Measurements from ENCODE around the gene ABHD17A.

The ABHD17A gene

GRCh38 chr19:1847684-1848398, 37.5 kb downstream of the ABHD17A start:
- no peak for DNase-seq (ENCODE audit: extremely low read depth, low read depth)
- TF ChIP-seq CTCF (IDR thresholded peaks at IDR 0.05; ENCODE audit: low read depth, low read length): no peak

- no peak for DNase-seq (ENCODE audit: extremely low read depth, low read depth)
- no peak for TF ChIP-seq CTCF (IDR thresholded peaks at IDR 0.05; ENCODE audit: low read depth, low read length)
Observed at GRCh38 chr19:1847348-1847683, 38.0 kb downstream of the ABHD17A start.

GRCh38 chr19:1846517-1847204, 38.6 kb downstream of the ABHD17A start:
- no peak for TF ChIP-seq CTCF (IDR thresholded peaks at IDR 0.05; ENCODE audit: low read depth, low read length)
- DNase-seq (ENCODE audit: extremely low read depth, low read depth): no peak

DNA sequence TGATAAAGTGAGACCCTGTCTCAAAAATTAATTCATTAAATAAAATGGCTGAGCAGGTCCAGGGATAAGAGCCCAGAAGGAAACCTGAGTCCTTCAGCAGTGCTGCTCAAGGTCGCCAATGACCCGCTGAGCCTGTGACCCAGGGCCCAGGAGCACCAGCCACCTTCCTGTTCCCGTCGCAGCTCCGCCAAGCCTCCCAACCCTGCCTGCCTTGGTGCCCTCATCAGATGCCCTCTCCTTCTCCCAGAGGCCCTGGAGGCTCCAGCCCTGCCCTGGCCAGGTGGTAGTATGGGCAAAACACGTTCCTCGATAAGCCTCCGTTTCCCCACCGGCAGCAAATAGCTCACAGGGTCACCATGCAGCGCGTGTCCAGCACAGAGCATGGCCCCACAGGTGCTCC, 39.7 kb downstream of the ABHD17A start:
- no peak for DNase-seq (ENCODE audit: extremely low read depth, low read depth)
- no peak for TF ChIP-seq CTCF (IDR thresholded peaks at IDR 0.05; ENCODE audit: low read depth, low read length)

GRCh38 chr19:1845125-1845515, 40.2 kb downstream of the ABHD17A start:
- DNase-seq (ENCODE audit: extremely low read depth, low read depth): no peak
- TF ChIP-seq CTCF (IDR thresholded peaks at IDR 0.05; ENCODE audit: low read depth, low read length): no peak

- TF ChIP-seq CTCF (IDR thresholded peaks at IDR 0.05; ENCODE audit: low read depth, low read length): no peak
- no peak for DNase-seq (ENCODE audit: extremely low read depth, low read depth)
Observed at GRCh38 chr19:1844513-1845124, 40.7 kb downstream of the ABHD17A start.

All from AG09319 (cell line).